ENCODE results near the gene RAB3C.

Gene RAB3C

GRCh38 chr5:58629271-58630159 is 46.6 kb downstream of the RAB3C start:
- TF ChIP-seq CTCF (IDR thresholded peaks at IDR 0.05; ENCODE audit: control extremely low read depth, extremely low read depth, low read depth, missing control alignments): no peak
- POLR2A ChIA-PET: interaction anchor here (1.0 kb wide), 1 partner anchor 49 kb away, joined by 3 read pairs; no protein-coding TSS in a partner anchor
- DNase-seq (ENCODE audit: extremely low spot score): no peak
- CTCF ChIA-PET: interaction anchor here (1.0 to 1.4 kb wide), 3 partner anchors 8 to 13 kb away, joined by 3 to 6 read pairs (median 4); no protein-coding TSS in a partner anchor

GRCh38 chr5:58631895-58632294 is 49.0 kb downstream of the RAB3C start:
- DNase-seq (ENCODE audit: extremely low spot score): no peak
- CTCF ChIA-PET: no interaction called here
- no peak for TF ChIP-seq CTCF (IDR thresholded peaks at IDR 0.05; ENCODE audit: control extremely low read depth, extremely low read depth, low read depth, missing control alignments)
- POLR2A ChIA-PET: no interaction called here

GRCh38 chr5:58635416-58635815 is 52.5 kb downstream of the RAB3C start:
- ChIA-PET POLR2A (no interaction called here), CTCF (no interaction called here)
- no peak for TF ChIP-seq CTCF (IDR thresholded peaks at IDR 0.05; ENCODE audit: control extremely low read depth, extremely low read depth, low read depth, missing control alignments)
- no peak for DNase-seq (ENCODE audit: extremely low spot score)

GRCh38 chr5:58640011-58640410 is 57.1 kb downstream of the RAB3C start:
- TF ChIP-seq CTCF (IDR thresholded peaks at IDR 0.05; ENCODE audit: control extremely low read depth, extremely low read depth, low read depth, missing control alignments): no peak
- POLR2A ChIA-PET: no interaction called here
- CTCF ChIA-PET: no interaction called here

GRCh38 chr5:58641533-58641932 is 58.7 kb downstream of the RAB3C start:
- CTCF ChIA-PET: interaction anchor here (0.9 to 2.1 kb wide), 2 partner anchors 11 to 25 kb away, joined by 4 read pairs; no protein-coding TSS in a partner anchor
- no peak for TF ChIP-seq CTCF (IDR thresholded peaks at IDR 0.05; ENCODE audit: control extremely low read depth, extremely low read depth, low read depth, missing control alignments)
- no peak for DNase-seq (ENCODE audit: extremely low spot score)
- POLR2A ChIA-PET: no interaction called here

More at GRCh38 chr5:58640011-58640410, 57.1 kb downstream of the RAB3C start:
- DNase-seq (ENCODE audit: extremely low spot score): no peak

- CTCF ChIA-PET: interaction anchor here (1.8 kb wide), 1 partner anchor 17 kb away, joined by 4 read pairs; no protein-coding TSS in a partner anchor
- POLR2A ChIA-PET: no interaction called here
- no peak for TF ChIP-seq CTCF (IDR thresholded peaks at IDR 0.05; ENCODE audit: control extremely low read depth, extremely low read depth, low read depth, missing control alignments)
- no peak for DNase-seq (ENCODE audit: extremely low spot score)
These were observed 66.0 kb downstream of the RAB3C start for GRCh38 chr5:58648846-58649245.

Measured in GM10248 (cell line).